Activated naive CD4-positive, alpha-beta T cell treated with anti-CD3 and anti-CD28 coated beads, Interleukin-2, amount 10 ng/mL, durations not matched to agents 7 days and 5 days (primary cell): ENCODE measurements around the gene ADAMTSL2.

ENCODE experiments used
- CTCF ChIA-PET: fragments of 350-600 bp; sonication (Branson Sonifier 250); formaldehyde crosslinking; loops from one replicate; lab custom pipeline; 2021; ENCODE audit warnings: antibody characterized with exemption; lab: Charles Lee
- DNase-seq: peaks from one replicate; pipeline ENCODE4 v3.0.0-alpha.2; 2020
- H3K27ac Mint-ChIP-seq: one replicate; pipeline ENCODE4 v1.8.0; 2021; ENCODE audit warnings: mild to moderate bottlenecking, moderate library complexity, mixed read lengths
- H3K27me3 Mint-ChIP-seq: one replicate; pipeline ENCODE4 v1.8.0; 2021; ENCODE audit warnings: mild to moderate bottlenecking, mixed read lengths
- H3K36me3 Mint-ChIP-seq: one replicate; pipeline ENCODE4 v1.8.0; 2021; ENCODE audit warnings: mixed read lengths
- H3K4me1 Mint-ChIP-seq: one replicate; pipeline ENCODE4 v1.8.0; 2021; ENCODE audit warnings: mixed read lengths
- H3K4me3 Mint-ChIP-seq: one replicate; pipeline ENCODE4 v1.8.0; 2021; ENCODE audit warnings: mild to moderate bottlenecking, moderate library complexity, mixed read lengths
- H3K9me3 Mint-ChIP-seq: one replicate; pipeline ENCODE4 v1.8.0; 2021; ENCODE audit warnings: mixed read lengths

Gene ADAMTSL2

GRCh38 chr9:133571896-133572595 lies 37.5 kb downstream of the ADAMTSL2 start:
- Mint-ChIP-seq H3K27ac (no peak overlapping the region), H3K27me3 (peaks cover 16% of the 10 kb centered on the region), H3K36me3 (no peaks in the 10 kb centered on the region), H3K4me3 (no peak overlapping the region), H3K4me1 (peaks cover 6% of the 10 kb centered on the region), H3K9me3 (no peaks in the 10 kb centered on the region)
- DNase-seq, result no peak
- CTCF ChIA-PET, result no interaction called here

GRCh38 chr9:133572821-133573361 lies 38.4 kb downstream of the ADAMTSL2 start:
- DNase-seq, result no peak
- no peak overlapping the region for H3K4me3 Mint-ChIP-seq
- H3K9me3 Mint-ChIP-seq, result no peaks in the 10 kb centered on the region
- peaks cover 24% of the 10 kb centered on the region for H3K27me3 Mint-ChIP-seq
- CTCF ChIA-PET, result no interaction called here
- no peak overlapping the region for H3K27ac Mint-ChIP-seq
- H3K4me1 Mint-ChIP-seq, result peaks cover 6% of the 10 kb centered on the region
- H3K36me3 Mint-ChIP-seq, result no peaks in the 10 kb centered on the region

GRCh38 chr9:133573791-133574515 lies 39.4 kb downstream of the ADAMTSL2 start:
- H3K4me3 Mint-ChIP-seq, result no peak overlapping the region
- H3K36me3 Mint-ChIP-seq, result no peaks in the 10 kb centered on the region
- CTCF ChIA-PET, result no interaction called here
- H3K4me1 Mint-ChIP-seq, result peaks cover 6% of the 10 kb centered on the region
- no peaks in the 10 kb centered on the region for H3K9me3 Mint-ChIP-seq
- peaks cover 35% of the 10 kb centered on the region for H3K27me3 Mint-ChIP-seq
- no peak for DNase-seq
- H3K27ac Mint-ChIP-seq, result no peak overlapping the region

GRCh38 chr9:133574771-133575170 lies 40.3 kb downstream of the ADAMTSL2 start:
- CTCF ChIA-PET, result no interaction called here
- Mint-ChIP-seq H3K4me1 (peaks cover 6% of the 10 kb centered on the region), H3K27ac (no peak overlapping the region), H3K36me3 (no peaks in the 10 kb centered on the region), H3K9me3 (no peaks in the 10 kb centered on the region), H3K27me3 (peaks cover 43% of the 10 kb centered on the region), H3K4me3 (no peak overlapping the region)
- no peak for DNase-seq

GRCh38 chr9:133575186-133576030 lies 40.9 kb downstream of the ADAMTSL2 start:
- Mint-ChIP-seq H3K27ac (no peak overlapping the region), H3K36me3 (no peaks in the 10 kb centered on the region), H3K4me1 (peaks cover 6% of the 10 kb centered on the region), H3K27me3 (peaks cover 49% of the 10 kb centered on the region), H3K9me3 (no peaks in the 10 kb centered on the region), H3K4me3 (no peak overlapping the region)
- CTCF ChIA-PET, result no interaction called here
- DNase-seq, result no peak

- no peak overlapping the region for H3K27ac Mint-ChIP-seq
- no peak overlapping the region for H3K4me3 Mint-ChIP-seq
- DNase-seq, result no peak
- H3K36me3 Mint-ChIP-seq, result no peaks in the 10 kb centered on the region
- H3K27me3 Mint-ChIP-seq, result peaks cover 53% of the 10 kb centered on the region
- peaks cover 6% of the 10 kb centered on the region for H3K4me1 Mint-ChIP-seq
- CTCF ChIA-PET, result no interaction called here
- H3K9me3 Mint-ChIP-seq, result no peaks in the 10 kb centered on the region
Observed at GRCh38 chr9:133576031-133576874, 41.7 kb downstream of the ADAMTSL2 start.

GRCh38 chr9:133576875-133577736 lies 42.6 kb downstream of the ADAMTSL2 start:
- CTCF ChIA-PET, result no interaction called here
- DNase-seq, result no peak

GRCh38 chr9:133577737-133578112 lies 43.2 kb downstream of the ADAMTSL2 start:
- no peaks in the 10 kb centered on the region for H3K9me3 Mint-ChIP-seq
- H3K4me3 Mint-ChIP-seq, result no peak overlapping the region
- peaks cover 67% of the 10 kb centered on the region for H3K27me3 Mint-ChIP-seq
- CTCF ChIA-PET, result no interaction called here
- H3K4me1 Mint-ChIP-seq, result peaks cover 6% of the 10 kb centered on the region
- no peak for DNase-seq
- no peaks in the 10 kb centered on the region for H3K36me3 Mint-ChIP-seq
- no peak overlapping the region for H3K27ac Mint-ChIP-seq

More at GRCh38 chr9:133576875-133577736, 42.6 kb downstream of the ADAMTSL2 start:
- Mint-ChIP-seq H3K27me3 (peaks cover 61% of the 10 kb centered on the region), H3K27ac (no peak overlapping the region), H3K4me1 (peaks cover 6% of the 10 kb centered on the region), H3K4me3 (no peak overlapping the region), H3K9me3 (no peaks in the 10 kb centered on the region), H3K36me3 (no peaks in the 10 kb centered on the region)

GRCh38 chr9:133578524-133579441 lies 44.3 kb downstream of the ADAMTSL2 start:
- Mint-ChIP-seq H3K27me3 (peaks cover 71% of the 10 kb centered on the region), H3K36me3 (no peaks in the 10 kb centered on the region)

GRCh38 chr9:133579601-133580418 lies 45.3 kb downstream of the ADAMTSL2 start:
- Mint-ChIP-seq H3K4me3 (no peak overlapping the region), H3K4me1 (peaks cover 6% of the 10 kb centered on the region), H3K27ac (no peak overlapping the region), H3K9me3 (no peaks in the 10 kb centered on the region), H3K27me3 (peaks cover 81% of the 10 kb centered on the region), H3K36me3 (no peaks in the 10 kb centered on the region)
- DNase-seq, result no peak
- CTCF ChIA-PET, result interaction anchor here (1.0 to 1.2 kb wide), 2 partner anchors 9 to 10 kb away, joined by 3 read pairs; no protein-coding TSS in a partner anchor

More at GRCh38 chr9:133578524-133579441, 44.3 kb downstream of the ADAMTSL2 start:
- Mint-ChIP-seq H3K27ac (no peak overlapping the region), H3K4me1 (peaks cover 6% of the 10 kb centered on the region), H3K4me3 (no peak overlapping the region), H3K9me3 (no peaks in the 10 kb centered on the region)
- no peak for DNase-seq
- CTCF ChIA-PET, result no interaction called here

- H3K4me1 Mint-ChIP-seq, result peaks cover 6% of the 10 kb centered on the region
- H3K36me3 Mint-ChIP-seq, result no peaks in the 10 kb centered on the region
- H3K27ac Mint-ChIP-seq, result no peak overlapping the region
- H3K4me3 Mint-ChIP-seq, result no peak overlapping the region
- CTCF ChIA-PET, result interaction anchor here (1.0 to 1.2 kb wide), 2 partner anchors 9 kb away, joined by 3 read pairs; no protein-coding TSS in a partner anchor
- DNase-seq, result no peak
- peaks cover 86% of the 10 kb centered on the region for H3K27me3 Mint-ChIP-seq
- no peaks in the 10 kb centered on the region for H3K9me3 Mint-ChIP-seq
Observed at GRCh38 chr9:133580419-133580738, 45.9 kb downstream of the ADAMTSL2 start.
